HG03066 (cell line): ENCODE results near the gene TWF2.

Experiments used
- ATAC-seq: cut with Tn5 transposase; IDR thresholded peaks from one replicate; pipeline ENCODE4 v1.9.1; 2021; ENCODE audit warnings: low read depth; ENCODE audit not compliant: unreplicated experiment

TWF2 gene

GRCh38 chr3:52259035-52259434 is 20.1 kb upstream of the TWF2 start:
- no peak for ATAC-seq

- ATAC-seq: no peak
Observed at GRCh38 chr3:52257911-52258310, 19.0 kb upstream of the TWF2 start.

GRCh38 chr3:52256622-52257021 is 17.7 kb upstream of the TWF2 start:
- no peak for ATAC-seq

GRCh38 chr3:52256159-52256558 is 17.2 kb upstream of the TWF2 start:
- ATAC-seq: no peak

- no peak for ATAC-seq
Observed at GRCh38 chr3:52254608-52255007, 15.7 kb upstream of the TWF2 start.

GRCh38 chr3:52253314-52254304 is 14.7 kb upstream of the TWF2 start:
- peak; percentile 95 for ATAC-seq

- ATAC-seq: no peak
Observed at GRCh38 chr3:52250122-52250521, 11.2 kb upstream of the TWF2 start.

- no peak for ATAC-seq
Observed at GRCh38 chr3:52249683-52250082, 10.7 kb upstream of the TWF2 start.

- ATAC-seq: no peak
Observed at GRCh38 chr3:52248816-52249547, 10.0 kb upstream of the TWF2 start.

GRCh38 chr3:52248165-52248541 is 9.2 kb upstream of the TWF2 start:
- ATAC-seq: no peak

GRCh38 chr3:52247409-52248164 is 8.6 kb upstream of the TWF2 start:
- no peak for ATAC-seq

- no peak for ATAC-seq
Observed at GRCh38 chr3:52246728-52247408, 7.9 kb upstream of the TWF2 start.

- ATAC-seq: no peak
Observed at GRCh38 chr3:52246264-52246620, 7.3 kb upstream of the TWF2 start.

- no peak for ATAC-seq
Observed at GRCh38 chr3:52245322-52246263, 6.6 kb upstream of the TWF2 start, which contains the start of gene PPM1M. TSS of gene PPM1M (plus strand) at chr3:52245759. CDS start at chr3:52245825, 66 bp downstream.

GRCh38 chr3:52243791-52244628 is 5.1 kb upstream of the TWF2 start:
- ATAC-seq: peak; percentile 30

- ATAC-seq: no peak
Observed at GRCh38 chr3:52242039-52242438, 3.1 kb upstream of the TWF2 start.

- ATAC-seq: no peak
Observed at GRCh38 chr3:52240886-52241370, 2.0 kb upstream of the TWF2 start.
